PC-3 (cell line): Measurements from ENCODE around the gene PRKD2.
"Not testable (repeated sequence)": the region's sequence is repeated elsewhere in the genome, so short reads cannot be mapped to it uniquely, and the experiment has no call there.

Experiments
- CTCF ChIP-seq: fragments of 300-600 bp; sonication (generic); conservative IDR thresholded peaks from 2 replicates; pipeline ENCODE4 v1.5.1; 2017; ENCODE audit warnings: antibody characterized with exemption, low read depth, mild to moderate bottlenecking, low read length
- EZH2 ChIP-seq: fragments of 300-600 bp; sonication (generic); IDR thresholded peaks from one replicate; pipeline ENCODE4 v1.6.1; 2017; ENCODE audit warnings: antibody characterized with exemption, mild to moderate bottlenecking, low read length; ENCODE audit not compliant: unreplicated experiment

GRCh38 chr19:46760897-46761296 is 44.0 kb upstream of the PRKD2 start:
- TF ChIP-seq CTCF, EZH2: not testable (repeated sequence)
